WTC11 (cell line): ENCODE results near the gene KDM1B. TPM values are rescaled to one million over a fixed set of nuclear protein-coding genes. Genes with fewer than 3 reads are reported as not detected.

Experiments
- ATAC-seq: fragments of 200-7000 bp; cut with Tn5 transposase; 2 replicates; pipeline ENCODE4 v1.10.0; 2021; ENCODE audit warnings: mild to moderate bottlenecking, moderate library complexity
- CTCF ChIA-PET: fragments of 300-600 bp; sonication (Branson Sonifier 250); formaldehyde crosslinking; loops from one replicate; lab custom pipeline; 2021; ENCODE audit warnings: antibody characterized with exemption; lab: Charles Lee
- POLR2A ChIA-PET: fragments of 350-600 bp; sonication (Branson Sonifier 250); formaldehyde crosslinking; loops from one replicate; lab custom pipeline; 2021; ENCODE audit warnings: antibody characterized with exemption; lab: Charles Lee
- DNase-seq: peaks from one replicate; pipeline ENCODE4 v3.0.0; 2021; ENCODE audit warnings: low spot score
- H3K27ac Mint-ChIP-seq: 2 replicates; pipeline ENCODE4 v1.8.0; 2021; ENCODE audit warnings: mixed read lengths
- H3K27me3 Mint-ChIP-seq: 2 replicates; pipeline ENCODE4 v1.8.0; 2021; ENCODE audit warnings: low read depth, mild to moderate bottlenecking, moderate library complexity, mixed read lengths
- H3K36me3 Mint-ChIP-seq: 2 replicates; pipeline ENCODE4 v1.8.0; 2021; ENCODE audit warnings: mixed read lengths
- H3K4me1 Mint-ChIP-seq: 2 replicates; pipeline ENCODE4 v1.8.0; 2022; ENCODE audit warnings: mixed read lengths
- H3K4me3 Mint-ChIP-seq: 2 replicates; pipeline ENCODE4 v1.8.0; 2021; ENCODE audit warnings: mild to moderate bottlenecking, moderate library complexity, mixed read lengths
- H3K9me3 Mint-ChIP-seq: 2 replicates; pipeline ENCODE4 v1.8.0; 2021; ENCODE audit warnings: mixed read lengths
- AFF4 ChIP-seq: sonication (generic); formaldehyde crosslinking; IDR thresholded peaks from 2 replicates; pipeline ENCODE4 v1.8.1; 2023; ENCODE audit warnings: mild to moderate bottlenecking, missing genetic modification reagents, borderline replicate concordance
- ATF2 ChIP-seq: sonication (generic); formaldehyde crosslinking; IDR thresholded peaks from 2 replicates; pipeline ENCODE4 v1.8.1; 2022; ENCODE audit warnings: low read depth, missing genetic modification reagents, borderline replicate concordance
- CBFB ChIP-seq: sonication (generic); formaldehyde crosslinking; IDR thresholded peaks from 2 replicates; pipeline ENCODE4 v1.8.1; 2022; ENCODE audit warnings: mild to moderate bottlenecking, low read depth, missing genetic modification reagents
- E2F5 ChIP-seq: sonication (generic); formaldehyde crosslinking; IDR thresholded peaks from 2 replicates; pipeline ENCODE4 v1.8.1; 2022; ENCODE audit warnings: mild to moderate bottlenecking, moderate library complexity, missing genetic modification reagents
- FOXP4 ChIP-seq: sonication (generic); formaldehyde crosslinking; IDR thresholded peaks from 2 replicates; pipeline ENCODE4 v1.8.0; 2022; ENCODE audit warnings: mild to moderate bottlenecking, missing genetic modification reagents
- GABPB1 ChIP-seq: sonication (generic); formaldehyde crosslinking; IDR thresholded peaks from 2 replicates; pipeline ENCODE4 v1.8.1; 2023; ENCODE audit warnings: mild to moderate bottlenecking, missing genetic modification reagents
- IRF1 ChIP-seq: sonication (generic); formaldehyde crosslinking; IDR thresholded peaks from 2 replicates; pipeline ENCODE4 v1.8.0; 2023; ENCODE audit warnings: missing genetic modification reagents
- MYBL2 ChIP-seq: sonication (generic); formaldehyde crosslinking; IDR thresholded peaks from 2 replicates; pipeline ENCODE4 v1.8.1; 2023; ENCODE audit warnings: mild to moderate bottlenecking, moderate library complexity, missing genetic modification reagents
- NR3C1 ChIP-seq: sonication (generic); formaldehyde crosslinking; conservative IDR thresholded peaks from 2 replicates; pipeline ENCODE4 v1.8.1; 2023; ENCODE audit warnings: low read depth, mild to moderate bottlenecking, missing genetic modification reagents
- RELA ChIP-seq: sonication (generic); formaldehyde crosslinking; IDR thresholded peaks from 2 replicates; pipeline ENCODE4 v1.8.1; 2022; ENCODE audit warnings: missing genetic modification reagents, mild to moderate bottlenecking, borderline replicate concordance
- SMAD4 ChIP-seq: sonication (generic); formaldehyde crosslinking; IDR thresholded peaks from 2 replicates; pipeline ENCODE4 v1.8.0; 2022; ENCODE audit warnings: mild to moderate bottlenecking, missing genetic modification reagents
- SP1 ChIP-seq: sonication (generic); formaldehyde crosslinking; conservative IDR thresholded peaks from 2 replicates; pipeline ENCODE4 v1.8.1; 2022; ENCODE audit warnings: missing genetic modification reagents
- TEAD1 ChIP-seq: sonication (generic); formaldehyde crosslinking; IDR thresholded peaks from 2 replicates; pipeline ENCODE4 v1.8.0; 2022; ENCODE audit warnings: mild to moderate bottlenecking, missing genetic modification reagents
- TEAD4 ChIP-seq: sonication (generic); formaldehyde crosslinking; IDR thresholded peaks from 2 replicates; pipeline ENCODE4 v1.8.0; 2022; ENCODE audit warnings: mild to moderate bottlenecking, missing genetic modification reagents
- USF1 ChIP-seq: sonication (generic); formaldehyde crosslinking; IDR thresholded peaks from 2 replicates; pipeline ENCODE4 v1.8.0; 2022; ENCODE audit warnings: mild to moderate bottlenecking, missing genetic modification reagents
- USF2 ChIP-seq: sonication (generic); formaldehyde crosslinking; IDR thresholded peaks from 2 replicates; pipeline ENCODE4 v1.8.1; 2023; ENCODE audit warnings: mild to moderate bottlenecking, missing genetic modification reagents, moderate library complexity
- ZBTB43 ChIP-seq: sonication (generic); formaldehyde crosslinking; IDR thresholded peaks from 2 replicates; pipeline ENCODE4 v1.8.1; 2023; ENCODE audit warnings: mild to moderate bottlenecking, missing genetic modification reagents
- ZNF263 ChIP-seq: sonication (generic); formaldehyde crosslinking; IDR thresholded peaks from 2 replicates; pipeline ENCODE4 v1.8.1; 2022; ENCODE audit warnings: low read depth, mild to moderate bottlenecking, moderate library complexity, missing genetic modification reagents
- total RNA-seq: library from RNA; stranded (reverse); gene quantifications from 3 replicates; pipeline ENCODE4 v1.2.3, GENCODE V29; 2021
- TF ChIP-seq, protein P1 (sequence below): sonication (generic); formaldehyde crosslinking; IDR thresholded peaks from 2 replicates; pipeline ENCODE4 v1.8.1; 2022; ENCODE audit warnings: low read depth, mild to moderate bottlenecking, moderate library complexity, missing genetic modification reagents, borderline replicate concordance
- TF ChIP-seq, protein P2 (sequence below): fragments of 250-450 bp; sonication (Bioruptor Pico); conservative IDR thresholded peaks from 2 replicates; pipeline ENCODE4 v1.9.0; 2021; ENCODE audit warnings: mild to moderate bottlenecking

Gene KDM1B
- total RNA-seq, 1 experiment from 2014 or later = 6.7 TPM

DNA sequence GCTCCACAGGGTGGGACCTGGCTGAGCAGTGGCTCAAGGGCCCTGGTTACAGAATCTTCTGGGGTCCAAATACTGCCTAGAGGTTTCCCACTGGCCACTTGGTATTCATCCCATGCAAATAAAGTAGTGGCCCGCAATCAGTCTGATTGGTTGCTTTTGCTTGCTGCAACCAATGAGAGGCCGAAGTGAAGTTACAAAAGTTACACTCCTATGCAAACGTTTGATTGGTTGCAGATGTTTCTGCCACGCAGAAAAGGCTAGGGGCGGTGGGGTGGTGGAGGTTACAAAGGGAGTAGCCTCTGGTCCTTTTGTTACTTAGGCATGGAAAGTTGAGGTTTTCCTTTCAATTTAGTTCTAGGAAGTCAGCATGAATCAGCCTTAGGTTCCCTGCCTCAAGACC lies 29.1 kb upstream of the KDM1B start (continued):
- TF ChIP-seq, protein P1, sequence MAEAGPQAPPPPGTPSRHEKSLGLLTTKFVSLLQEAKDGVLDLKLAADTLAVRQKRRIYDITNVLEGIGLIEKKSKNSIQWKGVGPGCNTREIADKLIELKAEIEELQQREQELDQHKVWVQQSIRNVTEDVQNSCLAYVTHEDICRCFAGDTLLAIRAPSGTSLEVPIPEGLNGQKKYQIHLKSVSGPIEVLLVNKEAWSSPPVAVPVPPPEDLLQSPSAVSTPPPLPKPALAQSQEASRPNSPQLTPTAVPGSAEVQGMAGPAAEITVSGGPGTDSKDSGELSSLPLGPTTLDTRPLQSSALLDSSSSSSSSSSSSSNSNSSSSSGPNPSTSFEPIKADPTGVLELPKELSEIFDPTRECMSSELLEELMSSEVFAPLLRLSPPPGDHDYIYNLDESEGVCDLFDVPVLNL = no peak
- TF ChIP-seq MYBL2 (CRISPR knock-in tag) (no peak), NR3C1 (CRISPR knock-in tag) (no peak), FOXP4 (CRISPR knock-in tag) (no peak), ZNF263 (CRISPR knock-in tag) (no peak), USF2 (CRISPR knock-in tag) (no peak), SP1 (CRISPR knock-in tag) (no peak), ZBTB43 (CRISPR knock-in tag) (no peak), AFF4 (CRISPR knock-in tag) (no peak), CBFB (CRISPR knock-in tag) (no peak)

- ChIA-PET POLR2A (no interaction called here), CTCF (interaction anchor here (2.8 kb wide), 1 partner anchor 10 kb away, joined by 13 read pairs; the partner anchor contains the start of gene NHLRC1)
- no peak for ATAC-seq
- Mint-ChIP-seq H3K4me3 (no peak overlapping the region), H3K9me3 (no peaks in the 10 kb centered on the region), H3K4me1 (no peaks in the 10 kb centered on the region), H3K36me3 (peaks cover 27% of the 10 kb centered on the region), H3K27ac (no peak overlapping the region), H3K27me3 (no peaks in the 10 kb centered on the region)
- no peak for DNase-seq
- TF ChIP-seq ATF2 (CRISPR knock-in tag) (no peak), IRF1 (CRISPR knock-in tag) (no peak), SMAD4 (CRISPR knock-in tag) (no peak), E2F5 (CRISPR knock-in tag) (no peak), USF1 (no peak), TEAD4 (CRISPR knock-in tag) (no peak), GABPB1 (CRISPR knock-in tag) (no peak), RELA (no peak), CBFB (CRISPR knock-in tag) (no peak), TEAD1 (no peak)
- TF ChIP-seq, protein P2, sequence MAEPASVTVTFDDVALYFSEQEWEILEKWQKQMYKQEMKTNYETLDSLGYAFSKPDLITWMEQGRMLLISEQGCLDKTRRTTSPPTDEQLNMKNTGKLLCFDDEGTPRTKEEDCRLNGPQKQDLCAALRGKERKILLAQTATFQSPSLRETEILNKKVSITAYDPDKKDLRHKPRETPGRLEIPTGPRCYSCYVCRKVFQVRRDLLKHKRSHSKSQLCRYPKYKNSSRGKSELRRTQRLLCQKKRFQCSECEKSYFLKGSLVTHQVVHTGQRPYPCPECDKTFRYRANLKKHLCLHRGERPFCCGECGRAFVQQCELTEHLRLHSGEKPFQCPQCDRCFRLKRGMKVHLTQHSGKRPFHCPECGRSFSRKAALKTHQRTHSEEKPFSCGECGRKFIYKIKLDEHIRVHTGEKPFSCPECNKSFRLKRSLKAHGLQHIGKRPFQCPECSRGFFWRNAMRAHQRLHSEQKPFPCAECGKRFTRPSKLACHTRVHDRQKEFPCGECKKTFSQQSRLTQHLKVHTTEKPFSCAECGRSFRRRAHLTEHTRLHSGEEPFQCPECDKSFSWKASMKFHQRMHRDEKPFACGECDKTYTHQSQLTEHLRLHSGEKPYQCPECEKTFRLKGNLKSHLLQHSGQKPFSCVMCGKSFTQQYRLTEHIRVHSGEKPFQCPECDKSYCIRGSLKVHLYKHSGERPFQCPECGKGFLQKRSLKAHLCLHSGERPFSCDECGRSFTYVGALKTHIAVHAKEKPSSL = no peak
Observed at GRCh38 chr6:18132346-18132745, 22.9 kb upstream of the KDM1B start.
